ENCODE results near the gene PARD3. TPM values are rescaled to one million over a fixed set of nuclear protein-coding genes. Genes with fewer than 3 reads are reported as not detected.
"Not testable (repeated sequence)": the region's sequence is repeated elsewhere in the genome, so short reads cannot be mapped to it uniquely, and the experiment has no call there.

PARD3 gene
- total RNA-seq, 2 experiments from 2014 or later, result 0.15 to 0.18 TPM

DNA sequence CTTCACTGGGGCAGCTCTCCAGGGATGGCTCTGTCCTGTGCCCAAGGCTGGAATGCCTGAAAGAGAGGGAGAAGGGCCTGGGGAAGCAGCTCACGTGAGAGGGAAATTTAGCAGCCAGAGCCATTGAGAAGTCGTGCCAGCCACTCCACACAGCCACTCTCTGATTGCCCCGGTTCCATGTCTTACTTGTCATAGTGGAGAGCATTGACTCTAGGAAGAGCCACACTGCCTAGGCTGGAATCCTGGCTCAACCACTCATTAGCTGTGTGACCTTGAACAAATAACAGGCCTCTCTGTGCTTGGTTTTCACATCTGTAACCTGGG lies 728.0 kb downstream of the PARD3 start:
- ChIA-PET POLR2A (no interaction called here), CTCF (no interaction called here)
- no peaks in the 10 kb centered on the region for H3K36me3 Mint-ChIP-seq (ENCODE audit: low read depth)
- H3K4me3 Mint-ChIP-seq, result no peak overlapping the region
- DNase-seq, result no peak
- H3K4me1 Mint-ChIP-seq, result no peaks in the 10 kb centered on the region
- no peak overlapping the region for H3K27ac Mint-ChIP-seq
- peaks cover 5% of the 10 kb centered on the region for H3K9me3 Mint-ChIP-seq
- H3K27me3 Mint-ChIP-seq, result no peaks in the 10 kb centered on the region

DNA sequence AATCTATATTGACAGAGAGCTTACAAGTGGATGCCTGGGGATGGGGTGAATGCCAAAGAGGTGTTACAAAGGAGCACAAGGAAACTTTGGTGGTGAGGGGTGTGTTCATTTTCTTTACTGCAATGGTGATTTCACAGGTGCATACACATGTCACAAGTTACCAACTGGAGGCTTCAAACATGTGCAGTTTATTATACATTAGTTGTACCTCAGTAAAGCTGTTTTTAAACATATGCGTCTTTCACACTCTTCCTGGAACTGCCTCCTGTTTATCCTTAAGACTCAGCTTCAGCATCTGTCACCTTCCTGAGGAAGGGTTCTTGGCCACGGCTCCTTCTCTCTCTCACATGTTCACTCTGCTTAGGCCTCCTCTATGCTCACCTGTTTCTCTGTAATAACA lies 731.5 kb downstream of the PARD3 start:
- no peaks in the 10 kb centered on the region for H3K27me3 Mint-ChIP-seq
- H3K27ac Mint-ChIP-seq, result no peak overlapping the region
- no peaks in the 10 kb centered on the region for H3K4me1 Mint-ChIP-seq
- CTCF ChIA-PET, result no interaction called here
- peaks cover 2% of the 10 kb centered on the region for H3K9me3 Mint-ChIP-seq
- no peak overlapping the region for H3K4me3 Mint-ChIP-seq
- DNase-seq, result no peak
- H3K36me3 Mint-ChIP-seq (ENCODE audit: low read depth), result no peaks in the 10 kb centered on the region
- POLR2A ChIA-PET, result no interaction called here

- ChIA-PET POLR2A (no interaction called here), CTCF (no interaction called here)
- H3K9me3 Mint-ChIP-seq, result peaks cover 2% of the 10 kb centered on the region
- no peak overlapping the region for H3K27ac Mint-ChIP-seq
- no peaks in the 10 kb centered on the region for H3K27me3 Mint-ChIP-seq
- no peaks in the 10 kb centered on the region for H3K36me3 Mint-ChIP-seq (ENCODE audit: low read depth)
- DNase-seq, result no peak
- no peaks in the 10 kb centered on the region for H3K4me1 Mint-ChIP-seq
- no peak overlapping the region for H3K4me3 Mint-ChIP-seq
Observed at GRCh38 chr10:34081948-34082347, 733.1 kb downstream of the PARD3 start.

- H3K36me3 Mint-ChIP-seq (ENCODE audit: low read depth), result no peaks in the 10 kb centered on the region
- POLR2A ChIA-PET, result no interaction called here
- no peak overlapping the region for H3K4me3 Mint-ChIP-seq
- H3K27me3 Mint-ChIP-seq, result no peaks in the 10 kb centered on the region
- peaks cover 2% of the 10 kb centered on the region for H3K9me3 Mint-ChIP-seq
- no peak for DNase-seq
- no peaks in the 10 kb centered on the region for H3K4me1 Mint-ChIP-seq
- H3K27ac Mint-ChIP-seq, result no peak overlapping the region
- CTCF ChIA-PET, result no interaction called here
Observed at GRCh38 chr10:34081347-34081743, 733.8 kb downstream of the PARD3 start.

DNA sequence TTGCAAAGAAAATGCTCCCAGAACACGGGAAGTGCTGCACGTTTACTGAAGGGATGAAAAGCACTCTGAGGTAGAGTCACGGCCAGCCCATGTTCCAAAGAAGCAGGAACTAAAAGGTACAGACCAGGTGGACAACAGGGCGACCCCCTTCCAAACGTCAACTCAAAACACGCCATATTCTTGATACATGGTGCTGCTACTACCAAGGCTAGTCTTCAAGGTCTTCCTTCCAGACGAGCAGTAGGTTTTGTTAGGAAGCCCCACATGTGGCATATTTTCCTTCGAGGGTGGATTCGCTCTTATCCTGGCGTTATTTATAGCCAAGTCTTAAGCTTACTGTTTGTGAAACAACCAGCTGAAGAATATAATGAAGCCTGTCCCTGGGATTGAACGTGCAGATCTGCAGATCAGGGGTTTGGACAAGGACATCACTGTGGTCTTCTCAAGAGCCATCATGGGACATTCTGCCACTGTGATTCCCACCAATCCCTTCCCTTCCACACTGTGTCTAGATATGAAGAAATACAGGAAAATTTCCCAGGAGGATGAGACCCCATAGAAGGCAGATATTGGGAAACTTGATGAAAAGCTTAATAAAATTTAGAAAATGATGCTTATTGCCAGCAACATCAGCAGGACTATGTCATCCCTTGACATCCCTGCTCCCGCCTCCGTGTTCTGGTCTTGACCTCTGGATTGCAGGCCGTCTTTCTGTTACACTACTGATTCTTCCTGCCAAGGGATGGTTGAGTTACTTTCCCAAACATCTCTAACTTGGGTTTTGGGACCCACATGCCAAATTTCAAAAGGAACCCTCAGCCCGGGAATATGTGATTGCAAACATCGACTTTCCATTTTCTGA lies 734.4 kb downstream of the PARD3 start:
- no peak for DNase-seq
- Mint-ChIP-seq H3K36me3 (ENCODE audit: low read depth) (no peaks in the 10 kb centered on the region), H3K4me1 (no peaks in the 10 kb centered on the region), H3K9me3 (peaks cover 2% of the 10 kb centered on the region), H3K27ac (no peak overlapping the region), H3K4me3 (no peak overlapping the region), H3K27me3 (no peaks in the 10 kb centered on the region)
- POLR2A ChIA-PET, result no interaction called here
- CTCF ChIA-PET, result no interaction called here

- Mint-ChIP-seq H3K27ac (no peak overlapping the region), H3K27me3 (no peaks in the 10 kb centered on the region), H3K4me1 (no peaks in the 10 kb centered on the region), H3K4me3 (no peak overlapping the region), H3K9me3 (peaks cover 2% of the 10 kb centered on the region), H3K36me3 (ENCODE audit: low read depth) (no peaks in the 10 kb centered on the region)
- ChIA-PET CTCF (no interaction called here), POLR2A (no interaction called here)
- DNase-seq, result no peak
Observed at GRCh38 chr10:34079702-34080484, 735.2 kb downstream of the PARD3 start.

DNA sequence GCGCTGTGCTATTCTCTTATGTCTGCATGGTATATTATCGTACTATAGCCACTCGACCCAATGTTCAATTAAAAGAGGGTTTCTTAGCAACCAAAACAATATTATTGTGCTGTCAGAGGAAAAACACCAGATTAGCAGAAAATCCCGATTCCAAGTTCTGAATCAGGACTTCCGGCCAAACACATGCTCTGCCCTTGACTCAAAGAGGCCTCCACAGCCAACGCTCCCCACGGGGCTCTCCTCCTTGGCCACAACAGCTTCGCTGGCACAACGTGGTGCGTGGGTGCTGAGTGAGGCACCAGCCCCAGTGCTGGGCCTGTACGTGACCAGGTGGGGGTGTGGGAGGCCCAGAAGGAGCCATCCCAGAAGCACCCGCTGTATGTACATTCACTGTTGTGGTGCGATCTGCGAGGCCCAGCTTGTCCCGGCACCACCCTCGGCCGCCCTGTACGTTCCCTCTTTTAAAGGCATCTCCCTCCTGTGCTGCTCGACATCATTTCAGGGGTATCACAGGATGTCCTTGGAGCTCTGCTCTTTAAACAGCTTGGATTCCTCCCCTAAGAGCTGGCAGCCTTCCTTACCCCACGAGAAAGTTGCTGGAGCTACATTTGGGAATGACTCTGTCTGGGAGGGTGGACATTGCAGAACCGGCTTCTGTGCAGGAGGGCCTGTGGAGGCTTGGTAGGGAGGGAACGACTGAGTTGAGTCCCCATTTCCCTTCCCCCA lies 736.2 kb downstream of the PARD3 start:
- ChIA-PET POLR2A (no interaction called here), CTCF (no interaction called here)
- no peak for DNase-seq
- Mint-ChIP-seq H3K27me3 (no peaks in the 10 kb centered on the region), H3K9me3 (no peaks in the 10 kb centered on the region), H3K4me1 (no peaks in the 10 kb centered on the region), H3K4me3 (no peak overlapping the region), H3K27ac (no peak overlapping the region), H3K36me3 (ENCODE audit: low read depth) (no peaks in the 10 kb centered on the region)

GRCh38 chr10:34078017-34078744 lies 736.9 kb downstream of the PARD3 start:
- Mint-ChIP-seq H3K27ac (no peak overlapping the region), H3K4me1 (no peaks in the 10 kb centered on the region), H3K36me3 (ENCODE audit: low read depth) (no peaks in the 10 kb centered on the region), H3K27me3 (no peaks in the 10 kb centered on the region), H3K9me3 (no peaks in the 10 kb centered on the region), H3K4me3 (no peak overlapping the region)
- POLR2A ChIA-PET, result no interaction called here
- DNase-seq, result no peak
- CTCF ChIA-PET, result no interaction called here

- ChIA-PET CTCF (no interaction called here), POLR2A (no interaction called here)
- no peaks in the 10 kb centered on the region for H3K4me1 Mint-ChIP-seq
- no peak for DNase-seq
- H3K27ac Mint-ChIP-seq, result no peak overlapping the region
- no peaks in the 10 kb centered on the region for H3K9me3 Mint-ChIP-seq
- H3K4me3 Mint-ChIP-seq, result no peak overlapping the region
- no peaks in the 10 kb centered on the region for H3K27me3 Mint-ChIP-seq
- H3K36me3 Mint-ChIP-seq (ENCODE audit: low read depth), result no peaks in the 10 kb centered on the region
Observed at GRCh38 chr10:34076443-34076842, 738.7 kb downstream of the PARD3 start.

- POLR2A ChIA-PET, result no interaction called here
- no peak for DNase-seq
- Mint-ChIP-seq H3K4me1 (no peaks in the 10 kb centered on the region), H3K4me3 (no peak overlapping the region), H3K36me3 (ENCODE audit: low read depth) (no peaks in the 10 kb centered on the region), H3K27ac (no peak overlapping the region), H3K9me3 (no peaks in the 10 kb centered on the region), H3K27me3 (no peaks in the 10 kb centered on the region)
- CTCF ChIA-PET, result no interaction called here
Observed at GRCh38 chr10:34075254-34075926, 739.7 kb downstream of the PARD3 start.

- no peak for DNase-seq
- no peaks in the 10 kb centered on the region for H3K36me3 Mint-ChIP-seq (ENCODE audit: low read depth)
- no peak overlapping the region for H3K27ac Mint-ChIP-seq
- no peak overlapping the region for H3K4me3 Mint-ChIP-seq
- ChIA-PET CTCF (no interaction called here), POLR2A (no interaction called here)
- no peaks in the 10 kb centered on the region for H3K27me3 Mint-ChIP-seq
- no peaks in the 10 kb centered on the region for H3K4me1 Mint-ChIP-seq
- no peaks in the 10 kb centered on the region for H3K9me3 Mint-ChIP-seq
Observed at GRCh38 chr10:34074051-34074450, 741.0 kb downstream of the PARD3 start.

DNA sequence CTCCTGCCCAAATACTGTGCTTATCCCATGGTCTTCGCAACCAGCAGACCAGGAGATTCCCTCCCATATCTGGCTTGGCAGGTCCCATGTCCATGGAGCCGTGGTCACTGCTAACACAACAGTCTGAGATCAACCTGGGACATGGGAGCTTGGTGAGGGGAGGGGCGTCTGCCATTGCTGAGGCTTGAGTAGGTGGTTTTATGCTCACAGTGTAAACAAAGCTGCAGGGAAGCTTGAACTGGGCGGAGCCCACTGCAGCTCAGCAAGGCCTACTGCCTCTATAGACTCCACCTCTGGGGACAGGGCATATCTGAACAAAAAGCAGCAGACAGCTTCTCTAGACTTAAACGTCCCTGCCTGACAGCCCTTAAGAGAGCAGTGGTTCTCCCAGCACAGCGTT lies 747.4 kb downstream of the PARD3 start:
- CTCF ChIA-PET; H3K4me1 Mint-ChIP-seq; DNase-seq; H3K9me3 Mint-ChIP-seq; H3K4me3 Mint-ChIP-seq; H3K36me3 Mint-ChIP-seq (ENCODE audit: low read depth); H3K27me3 Mint-ChIP-seq; POLR2A ChIA-PET; H3K27ac Mint-ChIP-seq: not testable (repeated sequence)

DNA sequence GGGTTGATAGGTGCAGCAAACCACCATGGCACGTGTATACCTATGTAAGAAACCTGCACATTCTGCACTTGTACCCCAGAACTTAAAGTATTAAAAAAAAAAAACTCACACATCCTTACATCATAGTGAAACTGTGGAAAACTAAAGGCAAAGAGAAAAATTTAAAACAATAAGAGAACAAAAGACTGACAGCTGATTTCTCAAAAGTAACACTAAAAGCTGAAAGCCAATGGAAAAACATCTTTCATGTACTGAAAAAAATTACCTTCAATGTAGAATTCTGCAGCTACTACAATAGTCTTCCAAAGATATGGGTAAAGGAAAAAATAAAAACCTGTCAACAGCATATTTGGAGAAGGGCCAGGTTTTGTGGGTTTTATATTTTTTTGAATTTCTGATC lies 751.5 kb downstream of the PARD3 start:
- no peak for DNase-seq
- H3K4me3 Mint-ChIP-seq, result no peak overlapping the region
- no peak overlapping the region for H3K27ac Mint-ChIP-seq
- no peaks in the 10 kb centered on the region for H3K27me3 Mint-ChIP-seq
- H3K9me3 Mint-ChIP-seq, result peaks cover 9% of the 10 kb centered on the region
- CTCF ChIA-PET, result no interaction called here
- H3K36me3 Mint-ChIP-seq (ENCODE audit: low read depth), result no peaks in the 10 kb centered on the region
- no peaks in the 10 kb centered on the region for H3K4me1 Mint-ChIP-seq
- POLR2A ChIA-PET, result no interaction called here

Measured in activated CD4-positive, alpha-beta memory T cell treated with anti-CD3 and anti-CD28 coated beads, Interleukin-2, amount 10 ng/mL, durations not matched to agents 7 days and 5 days (primary cell).